Measurements from ENCODE around the gene HPSE2.
"Not testable (repeated sequence)": the region's sequence is repeated elsewhere in the genome, so short reads cannot be mapped to it uniquely, and the experiment has no call there.

HPSE2 gene

DNA sequence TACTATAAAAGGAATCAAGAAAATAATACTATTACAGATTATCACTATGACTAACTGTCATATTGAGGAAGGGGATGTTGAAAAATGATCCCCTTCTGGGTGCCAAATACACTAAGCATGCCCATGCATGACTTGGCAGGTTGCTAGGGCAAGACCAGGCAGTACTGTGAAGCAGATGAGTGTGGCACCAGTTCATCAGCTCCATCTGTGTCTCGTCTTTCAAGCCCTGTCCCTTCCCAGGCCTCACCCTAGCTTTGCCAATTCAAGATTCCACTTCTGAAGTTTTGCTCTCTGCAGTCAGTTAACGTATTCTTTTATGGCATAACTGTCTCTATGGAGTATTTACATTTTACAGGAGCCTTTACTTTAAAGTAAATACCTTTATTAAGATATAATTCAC is 653.3 kb downstream of the HPSE2 start:
- no peak overlapping the region for H3K4me3 ChIP-seq (ENCODE audit: low read depth, low read length)

DNA sequence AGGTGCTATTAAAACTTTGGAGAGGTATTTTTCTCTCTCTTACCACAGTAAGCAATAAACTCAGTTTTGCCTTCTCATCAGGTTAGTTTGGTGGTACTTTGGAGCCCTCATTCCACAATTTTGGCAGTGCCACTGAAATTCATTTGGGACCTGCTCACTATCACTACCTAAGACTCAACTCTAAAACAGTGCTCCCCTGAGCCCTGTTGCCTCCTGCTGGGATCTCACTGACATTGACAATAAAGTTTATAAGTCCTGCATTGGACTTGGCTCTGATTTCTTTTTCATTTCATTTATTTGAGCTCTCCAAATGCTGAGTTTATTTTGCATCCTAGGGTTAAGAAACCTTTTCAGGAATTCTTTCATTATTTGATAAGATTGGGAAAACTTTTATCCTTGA is 658.1 kb downstream of the HPSE2 start:
- H3K4me3 ChIP-seq (ENCODE audit: low read depth, low read length) = no peak overlapping the region

DNA sequence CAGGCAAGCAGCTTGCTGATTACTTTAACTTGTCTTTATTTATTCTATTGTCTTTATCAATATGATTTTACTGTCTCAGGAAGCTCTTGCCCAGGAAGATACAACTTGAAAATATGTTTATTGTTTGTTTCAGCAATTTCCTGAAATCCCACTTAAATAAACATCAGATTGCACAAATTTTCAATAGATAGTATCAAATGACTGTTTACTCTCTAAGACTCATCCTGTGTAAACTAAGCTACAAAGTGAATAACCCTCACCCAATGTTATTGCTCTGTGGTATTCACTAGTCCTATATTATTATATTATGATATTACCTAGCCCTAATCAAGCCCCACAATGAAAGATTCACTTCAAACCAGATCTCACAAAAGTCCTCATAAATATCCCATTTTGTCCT is 658.5 kb downstream of the HPSE2 start:
- H3K4me3 ChIP-seq (ENCODE audit: low read depth, low read length) = no peak overlapping the region

DNA sequence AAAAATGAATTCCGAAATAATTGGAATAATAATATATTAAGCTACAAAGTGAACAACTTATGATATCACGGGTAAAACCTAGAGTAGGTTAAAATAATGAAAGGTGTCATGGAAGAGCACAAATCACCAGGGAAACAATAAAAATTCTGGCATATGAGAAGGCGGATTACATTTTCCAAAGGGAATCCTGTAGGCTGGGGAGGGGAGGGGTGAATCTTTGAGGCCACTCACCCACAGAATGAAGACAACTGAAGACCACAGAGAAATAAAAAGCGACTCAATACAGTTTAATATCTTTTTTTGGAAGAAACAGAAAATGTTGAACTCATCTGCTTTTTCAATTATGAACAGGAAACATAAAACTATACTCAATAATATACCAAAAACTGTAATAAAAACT is 659.6 kb downstream of the HPSE2 start:
- no peak overlapping the region for H3K4me3 ChIP-seq (ENCODE audit: low read depth, low read length)

DNA sequence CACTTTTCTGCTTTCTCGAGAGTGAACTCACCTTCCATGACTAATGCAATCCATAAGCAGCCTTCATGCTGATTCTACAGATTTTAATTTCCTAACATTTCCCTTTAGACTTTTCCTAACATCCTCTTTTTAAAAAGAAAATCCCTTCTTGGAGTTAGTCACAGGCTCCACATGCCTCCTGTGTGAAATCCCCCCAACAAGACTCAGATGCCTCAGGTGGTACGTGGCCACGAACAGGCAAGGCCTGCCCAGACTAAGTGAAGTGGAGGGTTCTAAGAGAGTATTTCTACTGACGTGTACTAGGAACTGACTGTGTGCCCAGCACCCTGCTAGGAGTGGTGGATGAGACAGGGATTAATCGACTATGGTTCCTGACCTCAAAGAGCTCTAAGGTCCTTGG is 663.1 kb downstream of the HPSE2 start:
- H3K4me3 ChIP-seq (ENCODE audit: low read depth, low read length) = no peak overlapping the region

DNA sequence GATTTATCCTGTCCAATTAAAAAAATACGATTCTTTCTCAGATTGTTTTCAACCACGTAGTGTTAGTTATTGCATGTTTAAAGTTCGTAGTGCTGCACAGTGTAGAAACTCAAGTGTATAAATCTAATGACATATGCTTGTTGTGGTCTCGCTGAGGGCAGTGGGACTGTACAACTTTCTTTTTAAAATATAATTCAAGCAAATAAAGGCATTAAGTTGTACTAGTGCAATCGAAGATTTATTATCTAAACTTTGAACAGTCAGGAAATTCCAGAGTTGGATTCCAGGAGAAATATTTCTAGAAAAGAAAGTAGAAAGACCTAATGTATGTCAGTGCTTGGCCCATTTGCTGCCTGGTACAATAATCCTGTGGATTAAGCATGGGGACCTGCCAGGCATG is 664.8 kb downstream of the HPSE2 start:
- no peak overlapping the region for H3K4me3 ChIP-seq (ENCODE audit: low read depth, low read length)

DNA sequence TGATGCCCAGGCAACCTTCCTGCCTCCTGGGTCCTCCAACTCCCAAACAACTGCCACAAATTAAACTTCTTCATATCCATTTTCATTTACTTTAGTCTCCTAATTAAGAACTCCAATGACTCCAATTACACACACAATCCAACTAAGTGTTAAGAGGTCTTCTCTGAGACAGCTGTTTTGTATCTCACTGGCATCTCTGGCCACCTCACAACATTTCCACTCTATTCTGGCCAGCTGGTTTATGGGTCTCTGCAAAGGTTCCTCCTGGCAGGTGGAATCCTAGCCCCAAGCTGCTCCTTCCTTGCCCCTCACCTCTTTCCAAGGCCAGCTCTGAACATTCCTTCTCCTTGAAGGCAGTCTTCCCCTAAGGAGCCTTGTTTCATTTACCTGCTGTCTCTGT is 665.8 kb downstream of the HPSE2 start:
- H3K4me3 ChIP-seq (ENCODE audit: low read depth, low read length) = no peak overlapping the region

DNA sequence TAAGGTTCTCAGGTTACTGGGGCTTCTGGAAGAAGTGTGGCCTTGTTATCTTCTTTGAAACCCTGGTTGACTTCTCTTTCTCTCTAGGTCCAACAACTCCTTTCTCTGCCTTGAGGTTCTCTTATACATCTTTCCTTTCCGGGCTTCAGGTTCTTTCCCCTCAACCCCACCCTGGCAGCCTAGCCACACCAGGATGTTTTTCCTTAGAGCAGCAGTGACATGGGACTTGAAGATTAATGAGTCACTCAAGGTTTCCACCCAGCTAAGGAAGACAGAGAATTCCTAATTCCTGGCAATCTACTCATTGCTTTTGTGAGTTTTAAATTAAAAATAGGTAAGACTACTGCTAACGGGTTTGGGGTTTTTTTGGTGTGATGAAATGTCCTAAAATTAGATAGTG is 667.1 kb downstream of the HPSE2 start:
- H3K4me3 ChIP-seq (ENCODE audit: low read depth, low read length) = no peak overlapping the region

DNA sequence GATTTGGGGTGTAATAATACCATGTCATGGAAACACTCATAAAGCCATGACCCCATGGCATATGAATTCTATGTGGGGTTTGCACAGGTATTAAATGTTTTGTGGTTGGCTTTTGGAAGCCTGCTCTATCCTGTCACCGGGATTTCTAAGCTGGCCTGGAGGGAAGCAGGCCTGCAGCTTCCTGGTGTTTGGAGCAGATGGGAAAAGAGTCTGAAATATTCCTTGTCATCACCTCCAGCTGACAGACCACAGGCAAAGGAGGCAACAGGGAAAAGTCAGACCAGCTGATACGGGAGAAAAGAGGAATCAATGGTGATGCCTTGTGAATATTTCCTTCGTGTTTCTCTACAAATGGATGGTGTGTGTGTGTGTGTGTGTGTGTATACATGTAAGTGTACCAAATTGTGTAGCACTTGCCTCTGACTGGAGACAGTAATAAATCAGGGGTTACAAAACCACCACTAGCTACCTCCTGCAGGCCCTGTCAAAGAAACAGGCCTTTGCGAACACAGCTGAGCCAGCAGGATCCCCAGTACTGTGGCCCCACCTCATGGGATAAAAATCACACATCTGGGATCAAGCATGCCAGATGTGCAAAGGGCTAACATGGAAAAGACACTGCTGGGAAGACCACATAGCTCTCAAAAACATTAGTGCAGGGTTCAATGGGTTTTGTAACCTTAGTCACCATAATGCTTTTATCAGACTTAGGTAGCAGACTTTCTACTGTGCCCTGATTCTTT is 668.1 kb downstream of the HPSE2 start:
- H3K4me3 ChIP-seq (ENCODE audit: low read depth, low read length) = no peak overlapping the region

DNA sequence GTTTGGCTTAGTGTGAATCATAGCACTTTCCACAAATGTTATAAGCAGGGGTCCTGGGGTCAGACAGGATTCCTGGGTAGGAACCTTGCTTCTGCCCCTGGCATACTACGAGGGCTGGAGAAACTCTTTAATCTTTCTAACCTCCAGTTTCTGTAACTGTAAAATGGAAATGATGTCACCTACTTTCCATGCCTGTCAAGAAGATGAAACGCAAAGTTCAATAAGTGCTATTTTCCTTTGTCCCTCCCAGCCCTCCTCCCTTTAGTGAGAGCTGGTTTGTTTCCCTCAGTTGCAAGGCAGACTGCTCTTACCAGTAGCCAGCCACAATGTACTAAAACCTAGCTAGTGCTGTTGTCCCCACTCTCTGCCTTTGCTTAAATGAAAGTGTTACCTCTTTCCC is 671.8 kb downstream of the HPSE2 start:
- no peak overlapping the region for H3K4me3 ChIP-seq (ENCODE audit: low read depth, low read length)

DNA sequence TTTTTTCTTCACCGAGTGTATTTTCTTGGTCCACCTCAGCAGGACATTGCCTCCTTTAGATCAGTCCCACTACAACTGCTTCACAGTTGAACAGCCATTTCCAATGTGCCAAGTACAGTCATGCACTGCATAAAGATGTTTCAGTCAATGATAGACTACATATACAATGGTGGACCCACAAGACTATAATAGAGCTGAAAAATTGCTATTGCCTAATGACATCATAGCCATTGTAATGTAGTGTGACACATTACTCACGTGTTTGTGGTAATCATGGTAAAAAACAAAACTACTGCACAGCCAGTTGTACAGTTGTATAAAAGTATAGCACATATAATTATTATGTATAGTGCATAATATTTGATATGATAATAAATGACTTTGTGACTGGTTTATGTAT is 675.1 kb downstream of the HPSE2 start:
- no peak overlapping the region for H3K4me3 ChIP-seq (ENCODE audit: low read depth, low read length)

DNA sequence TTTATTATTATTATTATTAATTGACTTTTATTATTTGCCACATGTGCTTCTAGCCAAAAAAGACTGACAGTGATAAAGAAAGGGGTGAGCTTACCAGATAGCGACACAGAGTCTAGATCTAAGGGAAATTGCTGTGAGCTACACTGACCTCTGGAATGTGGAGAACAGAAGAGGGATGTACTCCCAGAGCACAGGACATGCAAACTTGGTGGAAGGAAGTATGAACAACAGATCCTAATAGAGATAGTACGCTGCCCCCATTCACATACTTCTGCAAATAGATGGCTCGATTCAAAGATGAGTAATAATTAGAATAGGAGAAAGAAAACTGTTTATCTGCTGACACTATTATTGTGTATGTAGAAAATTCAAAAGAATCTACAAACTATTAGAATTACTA is 679.6 kb downstream of the HPSE2 start:
- no peak overlapping the region for H3K4me3 ChIP-seq (ENCODE audit: low read depth, low read length)

DNA sequence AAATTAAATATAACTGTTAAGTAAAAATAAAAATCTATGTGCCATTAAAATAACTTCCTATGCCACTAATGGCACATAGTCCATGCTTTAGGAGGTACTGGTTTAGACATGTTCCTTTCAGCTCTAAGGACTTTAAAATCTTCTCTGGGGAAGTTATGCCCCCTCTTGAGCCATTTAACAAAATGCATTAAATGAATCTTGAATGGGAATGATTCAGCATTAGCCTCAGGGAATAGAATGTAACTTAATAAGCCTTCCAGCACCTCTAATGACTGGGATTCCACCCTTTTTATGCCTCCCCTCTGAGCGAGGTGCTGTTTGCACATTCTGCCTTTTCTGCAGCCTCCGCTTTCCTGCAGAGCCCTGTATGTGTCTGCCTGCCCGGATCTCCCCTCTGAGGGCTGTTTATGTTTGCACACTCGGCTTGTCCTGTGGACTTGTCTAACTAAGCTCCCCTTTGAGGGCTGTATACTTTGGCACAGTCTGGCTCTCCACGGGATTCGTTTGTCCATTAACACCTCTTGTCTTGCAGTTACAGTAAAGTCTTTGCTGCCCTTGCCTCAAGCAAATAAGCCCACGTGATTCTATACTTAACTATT is 680.5 kb downstream of the HPSE2 start:
- no peak overlapping the region for H3K4me3 ChIP-seq (ENCODE audit: low read depth, low read length)

DNA sequence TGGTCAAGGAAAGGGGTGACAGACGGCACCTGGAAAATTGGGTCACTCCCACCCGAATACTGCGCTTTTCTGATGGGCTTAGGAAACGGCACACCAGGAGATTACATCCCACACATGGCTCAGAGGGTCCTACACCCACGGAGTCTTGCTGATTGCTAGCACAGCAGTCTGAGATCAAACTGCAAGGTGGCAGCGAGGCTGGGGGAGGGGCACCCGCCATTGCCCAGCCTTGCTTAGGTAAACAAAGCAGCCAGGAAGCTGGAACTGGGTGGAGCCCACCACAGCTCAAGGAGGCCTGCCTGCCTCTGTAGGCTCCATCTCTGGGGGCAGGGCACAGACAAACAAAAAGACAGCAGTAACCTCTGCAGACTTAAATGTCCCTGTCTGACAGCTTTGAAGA is 694.1 kb downstream of the HPSE2 start:
- not testable (repeated sequence) for H3K4me3 ChIP-seq (ENCODE audit: low read depth, low read length)

DNA sequence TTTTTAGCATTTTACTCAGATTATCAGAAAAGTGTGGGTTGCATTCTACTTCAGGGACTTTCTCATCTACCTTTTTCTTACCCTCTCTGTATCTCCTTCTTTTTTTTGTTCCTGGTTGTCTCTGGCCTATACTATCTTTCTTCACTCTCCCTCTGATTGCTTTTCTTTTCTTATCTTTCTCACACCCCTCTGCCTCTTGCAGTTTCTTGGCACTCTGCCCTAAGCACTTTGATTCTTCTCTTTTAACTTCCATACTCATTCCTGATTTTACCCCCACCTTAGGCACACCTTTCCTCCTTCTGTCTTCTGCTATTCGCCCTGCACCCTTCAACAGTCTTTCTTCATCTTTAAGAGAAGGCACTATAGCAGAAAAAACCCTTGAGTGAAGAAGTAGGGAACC is 696.1 kb downstream of the HPSE2 start:
- no peak overlapping the region for H3K4me3 ChIP-seq (ENCODE audit: low read depth, low read length)

DNA sequence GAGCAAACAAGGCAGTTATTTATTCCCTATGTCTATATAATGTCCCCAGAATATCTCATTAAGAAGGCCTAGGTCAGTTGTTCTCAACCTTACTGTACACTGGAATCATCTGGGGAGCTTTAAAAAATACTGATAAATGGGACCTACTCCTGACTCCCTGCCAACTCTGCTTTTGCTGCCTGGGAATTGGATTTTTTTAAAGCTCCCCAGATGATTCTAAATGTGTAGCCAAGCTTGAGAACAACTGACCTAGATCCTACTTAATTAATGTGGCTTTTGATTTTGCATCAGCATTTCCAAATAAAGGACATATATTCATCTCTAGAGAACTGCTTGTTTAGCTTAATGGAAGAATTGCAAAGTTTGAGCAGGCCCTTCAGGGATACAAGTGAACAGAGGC is 697.2 kb downstream of the HPSE2 start:
- H3K4me3 ChIP-seq (ENCODE audit: low read depth, low read length) = no peak overlapping the region

DNA sequence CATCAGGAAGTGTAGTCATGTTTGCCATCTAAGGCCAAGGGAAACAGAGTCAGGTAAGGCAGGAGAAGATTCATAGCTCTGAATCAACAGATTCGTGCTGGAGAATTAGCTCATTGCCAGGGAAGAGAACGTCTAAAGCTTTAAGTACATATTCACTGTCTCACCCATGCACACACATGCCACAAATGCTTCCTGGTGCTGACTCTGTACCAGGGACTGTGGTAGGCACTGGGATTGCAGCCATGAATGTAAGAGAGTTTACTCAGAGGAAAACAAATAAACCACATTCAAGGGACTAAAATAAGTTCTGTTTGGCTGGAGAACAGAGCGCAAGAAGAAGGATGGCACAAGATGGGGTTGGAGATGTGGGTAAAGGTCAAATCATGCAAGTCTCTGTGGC is 699.1 kb downstream of the HPSE2 start:
- no peak overlapping the region for H3K4me3 ChIP-seq (ENCODE audit: low read depth, low read length)

DNA sequence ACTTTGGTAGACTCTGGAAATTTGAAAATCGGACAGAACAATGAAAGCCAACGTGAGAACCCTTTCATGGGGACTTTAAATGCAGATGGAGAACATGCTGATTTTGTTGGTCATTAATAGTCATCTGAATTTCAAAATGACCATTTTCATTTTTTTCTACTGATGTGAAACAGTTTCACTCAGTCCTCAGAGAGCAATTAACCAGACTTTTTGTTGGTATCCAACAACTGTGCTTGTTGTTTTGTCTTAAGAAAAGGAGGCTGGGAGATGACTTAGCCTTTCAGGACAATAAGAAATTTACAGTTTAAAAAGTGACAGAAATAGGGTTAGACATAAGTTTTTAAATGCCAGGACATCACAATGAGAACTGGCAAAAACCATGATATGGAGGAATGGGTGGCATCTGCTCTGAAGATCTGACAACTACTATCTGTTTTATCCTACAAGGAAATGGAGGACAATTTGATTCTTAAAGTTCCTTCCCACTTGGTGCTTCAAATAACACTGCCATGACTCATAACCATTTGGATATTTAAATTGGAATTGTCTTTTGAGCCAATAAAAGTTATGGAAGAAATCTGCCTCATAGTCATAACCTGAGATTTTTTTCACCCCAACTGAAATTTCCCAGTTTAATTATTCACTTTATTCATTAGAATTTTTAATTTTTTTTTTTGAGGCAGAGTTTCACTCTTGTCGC is 701.8 kb downstream of the HPSE2 start:
- no peak overlapping the region for H3K4me3 ChIP-seq (ENCODE audit: low read depth, low read length)

DNA sequence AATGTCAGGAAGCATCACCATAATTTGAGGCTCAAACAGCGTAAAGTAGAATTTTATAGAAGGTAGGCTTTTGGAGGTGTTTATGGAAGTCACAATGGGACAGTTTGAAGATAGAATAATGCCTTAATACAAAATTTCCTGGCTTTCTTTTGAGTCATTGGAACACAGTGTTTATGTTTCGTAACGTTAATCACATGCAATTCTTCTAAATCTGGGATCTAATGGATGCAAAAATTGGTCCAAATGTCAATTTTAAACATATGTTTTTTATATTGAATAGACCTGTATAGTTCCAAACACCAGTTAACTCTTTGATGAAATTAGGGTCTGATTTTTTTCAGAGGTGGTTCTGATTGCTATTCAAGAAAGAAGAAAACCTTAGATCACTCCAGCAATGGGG is 702.4 kb downstream of the HPSE2 start:
- H3K4me3 ChIP-seq (ENCODE audit: low read depth, low read length) = no peak overlapping the region

DNA sequence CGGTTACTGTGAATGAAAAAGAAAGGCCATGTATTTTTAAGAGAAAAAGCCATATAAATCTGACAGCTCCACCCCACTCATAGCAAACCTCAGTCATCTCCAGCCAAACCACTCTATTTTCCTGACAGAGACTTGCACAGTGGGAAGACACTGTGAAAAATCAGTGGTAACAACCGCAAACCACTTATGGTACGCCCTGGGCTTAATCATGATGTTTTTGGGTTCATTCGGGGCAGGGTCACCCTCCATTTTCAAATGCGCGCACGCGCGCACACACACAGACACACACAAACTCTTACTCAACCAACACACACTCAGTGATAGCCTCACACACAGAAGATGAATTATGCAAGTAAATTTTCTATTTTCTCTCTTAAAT is 706.9 kb downstream of the HPSE2 start:
- H3K4me3 ChIP-seq (ENCODE audit: low read depth, low read length) = no peak overlapping the region

DNA sequence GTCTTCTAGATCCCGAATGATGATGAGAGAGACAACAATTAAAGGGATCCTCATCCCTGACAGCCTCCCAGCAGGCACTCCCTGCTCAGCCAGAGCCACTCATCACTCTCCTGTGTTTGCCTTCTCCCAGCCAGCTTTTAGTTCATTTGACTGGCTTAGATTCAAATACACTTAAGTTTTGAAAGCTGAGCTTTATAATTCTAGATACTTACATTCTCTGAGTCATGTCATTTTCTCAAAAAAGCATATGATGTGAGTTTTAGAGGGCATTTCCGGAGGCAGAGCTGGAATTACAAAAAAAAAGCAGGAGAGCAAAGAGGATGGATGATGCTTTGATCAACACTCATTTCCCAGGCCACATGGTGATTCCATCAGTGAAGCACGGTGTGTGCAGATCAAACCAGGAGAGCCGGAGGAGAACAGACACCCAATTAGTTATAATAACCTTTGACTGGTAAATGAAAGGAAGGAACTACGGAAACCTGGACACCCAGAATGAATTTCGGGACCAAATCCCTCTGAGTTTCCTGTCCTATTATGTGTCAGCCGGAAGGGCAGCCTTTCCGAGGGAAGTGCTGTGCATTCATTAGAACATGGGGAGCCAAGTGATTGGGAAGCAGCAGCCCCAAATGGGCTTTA is 707.4 kb downstream of the HPSE2 start:
- no peak overlapping the region for H3K4me3 ChIP-seq (ENCODE audit: low read depth, low read length)

DNA sequence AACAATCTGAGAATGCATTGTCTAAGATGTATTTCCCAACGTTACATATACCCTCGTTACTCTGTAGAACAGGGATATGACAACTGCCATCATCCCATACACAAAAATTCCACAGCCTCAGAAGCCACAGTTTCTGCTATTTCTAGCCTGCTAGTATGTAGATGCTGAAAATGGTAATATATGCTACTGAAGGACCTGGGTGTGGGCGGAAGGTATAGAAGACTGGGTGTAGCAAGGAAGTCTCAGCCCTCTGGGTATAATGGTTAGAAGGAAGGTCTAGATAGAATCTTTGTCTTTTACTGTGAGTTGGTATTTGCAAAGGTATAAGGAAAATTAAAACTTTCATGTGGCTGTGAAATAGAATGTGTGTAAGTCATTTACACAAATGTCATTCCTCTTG is 709.7 kb downstream of the HPSE2 start:
- H3K4me3 ChIP-seq (ENCODE audit: low read depth, low read length) = no peak overlapping the region
